Astrocyte (in vitro differentiated cells and primary cell): ENCODE measurements around the gene MRGPRG. TPM values are rescaled to one million over a fixed set of nuclear protein-coding genes. Genes with fewer than 3 reads are reported as not detected.
A peak's percentile ranks its signal among the peaks of the same experiment; 100 is the strongest.

ENCODE experiments used
- DNase-seq: peaks from one replicate; pipeline ENCODE4 v3.0.0-alpha.2; 2010; ENCODE audit warnings: low read depth
- FAIRE-seq: peaks from 2 replicates; lab custom pipeline; 2011; peaks lifted over from hg19 to GRCh38; lab: Jason Lieb, UNC
- H2AFZ ChIP-seq: 2 replicates; pipeline ENCODE4 v1.6.0; 2012; ENCODE audit warnings: low read depth, low read length, inconsistent platforms
- H3K27ac ChIP-seq: 2 replicates; pipeline ENCODE4 v1.5.1; 2011; ENCODE audit warnings: low read depth, low read length, inconsistent platforms
- H3K27me3 ChIP-seq: 2 replicates; pipeline ENCODE4 v1.6.0; 2011; ENCODE audit warnings: low read length, inconsistent platforms; ENCODE audit not compliant: insufficient read depth
- H3K36me3 ChIP-seq: 2 replicates; pipeline ENCODE4 v1.5.1; 2011; ENCODE audit warnings: low read length, inconsistent platforms; ENCODE audit not compliant: insufficient read depth
- H3K4me1 ChIP-seq: 2 replicates; pipeline ENCODE4 v1.5.1; 2011; ENCODE audit warnings: low read length, inconsistent platforms; ENCODE audit not compliant: insufficient read depth
- H3K4me2 ChIP-seq: 2 replicates; pipeline ENCODE4 v1.6.0; 2012; ENCODE audit warnings: low read length, inconsistent platforms
- H3K4me3 ChIP-seq: 2 replicates; pipeline ENCODE4 v1.5.1; 2011; ENCODE audit warnings: low read depth, mild to moderate bottlenecking, low read length, inconsistent platforms; ENCODE audit not compliant: insufficient read depth
- H3K79me2 ChIP-seq: 2 replicates; pipeline ENCODE4 v1.6.0; 2012; ENCODE audit warnings: mild to moderate bottlenecking, low read length, inconsistent platforms; ENCODE audit not compliant: insufficient read depth
- H3K9ac ChIP-seq: 2 replicates; pipeline ENCODE4 v1.6.0; 2012; ENCODE audit warnings: mild to moderate bottlenecking, low read length, inconsistent platforms
- H3K9me3 ChIP-seq: 2 replicates; pipeline ENCODE4 v1.5.1; 2012; ENCODE audit warnings: low read depth, mild to moderate bottlenecking, low read length, inconsistent platforms; ENCODE audit not compliant: insufficient read depth
- H4K20me1 ChIP-seq: 2 replicates; pipeline ENCODE4 v1.6.0; 2012; ENCODE audit warnings: low read length, inconsistent platforms; ENCODE audit not compliant: insufficient read depth
- H3K27ac Mint-ChIP-seq: one replicate; pipeline ENCODE4 v1.8.0; 2021; ENCODE audit warnings: mild to moderate bottlenecking, mixed read lengths; ENCODE audit not compliant: unreplicated experiment
- H3K27me3 Mint-ChIP-seq: one replicate; pipeline ENCODE4 v1.8.0; 2021; ENCODE audit warnings: low read depth, mixed read lengths; ENCODE audit not compliant: unreplicated experiment
- H3K36me3 Mint-ChIP-seq: one replicate; pipeline ENCODE4 v1.8.0; 2021; ENCODE audit warnings: low read depth, mixed read lengths; ENCODE audit not compliant: unreplicated experiment
- H3K4me1 Mint-ChIP-seq: one replicate; pipeline ENCODE4 v1.8.0; 2021; ENCODE audit warnings: low read depth, mixed read lengths; ENCODE audit not compliant: unreplicated experiment
- H3K4me3 Mint-ChIP-seq: one replicate; pipeline ENCODE4 v1.8.0; 2021; ENCODE audit warnings: mild to moderate bottlenecking, moderate library complexity, mixed read lengths; ENCODE audit not compliant: unreplicated experiment
- H3K9me3 Mint-ChIP-seq: one replicate; pipeline ENCODE4 v1.8.0; 2021; ENCODE audit warnings: mild to moderate bottlenecking, mixed read lengths; ENCODE audit not compliant: unreplicated experiment
- EZH2 ChIP-seq: IDR thresholded peaks from 2 replicates; pipeline ENCODE4 v1.6.1; 2012; ENCODE audit warnings: mild to moderate bottlenecking, low read length, inconsistent platforms; ENCODE audit not compliant: insufficient read depth
- total RNA-seq: library from RNA; stranded (reverse); gene quantifications from 2 replicates; pipeline ENCODE4 v1.2.1, GENCODE V29; 2021
- TF ChIP-seq, protein P1 (sequence below): IDR thresholded peaks from 2 replicates; pipeline ENCODE4 v1.5.1; 2011; ENCODE audit warnings: low read depth, mild to moderate bottlenecking, inconsistent platforms, low read length, moderate library complexity; ENCODE audit not compliant: insufficient read depth

Gene MRGPRG
- total RNA-seq, 1 donor from 2014 or later = not detected

- Histone ChIP-seq H3K36me3 (no peaks in the 10 kb centered on the region), H3K27me3 (peaks cover 26% of the 10 kb centered on the region), H3K4me3 (no peak overlapping the region), H3K9me3 (peaks cover 3% of the 10 kb centered on the region), H4K20me1 (peaks cover 5% of the 10 kb centered on the region), H3K27ac (no peak overlapping the region), H3K9ac (no peak overlapping the region), H3K4me2 (no peak overlapping the region), H3K79me2 (no peaks in the 10 kb centered on the region), H2AFZ (no peak overlapping the region), H3K4me1 (no peaks in the 10 kb centered on the region)
- no peak overlapping the region for H3K4me3 Mint-ChIP-seq
- no peaks in the 10 kb centered on the region for H3K4me1 Mint-ChIP-seq
- TF ChIP-seq, protein P1, sequence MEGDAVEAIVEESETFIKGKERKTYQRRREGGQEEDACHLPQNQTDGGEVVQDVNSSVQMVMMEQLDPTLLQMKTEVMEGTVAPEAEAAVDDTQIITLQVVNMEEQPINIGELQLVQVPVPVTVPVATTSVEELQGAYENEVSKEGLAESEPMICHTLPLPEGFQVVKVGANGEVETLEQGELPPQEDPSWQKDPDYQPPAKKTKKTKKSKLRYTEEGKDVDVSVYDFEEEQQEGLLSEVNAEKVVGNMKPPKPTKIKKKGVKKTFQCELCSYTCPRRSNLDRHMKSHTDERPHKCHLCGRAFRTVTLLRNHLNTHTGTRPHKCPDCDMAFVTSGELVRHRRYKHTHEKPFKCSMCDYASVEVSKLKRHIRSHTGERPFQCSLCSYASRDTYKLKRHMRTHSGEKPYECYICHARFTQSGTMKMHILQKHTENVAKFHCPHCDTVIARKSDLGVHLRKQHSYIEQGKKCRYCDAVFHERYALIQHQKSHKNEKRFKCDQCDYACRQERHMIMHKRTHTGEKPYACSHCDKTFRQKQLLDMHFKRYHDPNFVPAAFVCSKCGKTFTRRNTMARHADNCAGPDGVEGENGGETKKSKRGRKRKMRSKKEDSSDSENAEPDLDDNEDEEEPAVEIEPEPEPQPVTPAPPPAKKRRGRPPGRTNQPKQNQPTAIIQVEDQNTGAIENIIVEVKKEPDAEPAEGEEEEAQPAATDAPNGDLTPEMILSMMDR = no peak
- TF ChIP-seq EZH2 = no peak
- DNase-seq = no peak
- no peaks in the 10 kb centered on the region for H3K36me3 Mint-ChIP-seq
- FAIRE-seq = no peak
- peaks cover 54% of the 10 kb centered on the region for H3K27me3 Mint-ChIP-seq
- no peaks in the 10 kb centered on the region for H3K9me3 Mint-ChIP-seq
- peak overlapping the region; percentile 41 for H3K27ac Mint-ChIP-seq
Observed at GRCh38 chr11:3204141-3205015, 14.2 kb downstream of the MRGPRG start.

DNA sequence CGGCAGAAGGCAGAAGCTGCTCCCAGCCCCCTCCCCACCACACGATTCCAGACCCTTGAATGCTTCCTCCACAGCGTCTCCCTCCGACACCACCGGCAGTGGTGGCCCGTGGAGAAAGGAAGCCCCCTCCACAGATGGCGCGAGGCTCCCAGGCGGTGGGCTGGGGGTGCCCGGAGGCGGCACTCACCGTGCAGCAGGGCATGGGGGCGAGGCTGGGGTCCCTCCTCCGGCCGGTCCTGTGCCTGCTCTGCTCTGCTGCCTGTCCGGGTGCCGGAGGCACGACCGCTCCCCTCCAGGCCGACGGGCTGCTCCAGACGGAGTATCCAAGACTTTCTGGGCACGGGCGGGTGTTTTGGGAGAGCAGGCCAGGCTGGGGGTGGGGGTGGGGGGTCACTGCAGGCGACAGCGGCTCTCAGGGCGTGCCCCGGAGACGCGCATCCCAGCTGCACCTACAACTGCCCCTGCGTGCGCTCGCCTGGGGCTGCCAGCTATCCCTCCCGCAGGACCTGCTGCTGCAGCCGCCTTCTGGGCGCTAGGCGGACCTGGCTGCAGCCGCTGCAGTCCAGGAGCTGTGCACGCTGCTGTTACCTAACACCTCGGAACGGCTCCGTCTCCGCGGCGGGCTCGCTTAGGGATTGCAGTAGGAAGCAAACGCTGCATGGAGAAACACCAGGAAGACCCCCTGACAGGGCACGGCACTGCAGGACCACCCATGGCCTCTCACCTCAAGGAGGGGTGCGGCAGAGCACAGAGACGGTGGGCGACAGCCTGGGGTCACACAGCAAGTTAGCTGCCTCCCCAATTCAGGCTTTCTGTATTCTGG is 15.2 kb downstream of the MRGPRG start:
- DNase-seq = no peak
- H3K9me3 Mint-ChIP-seq = no peaks in the 10 kb centered on the region
- no peak overlapping the region for H3K9ac ChIP-seq
- peaks cover 5% of the 10 kb centered on the region for H4K20me1 ChIP-seq
- peaks cover 52% of the 10 kb centered on the region for H3K27me3 Mint-ChIP-seq
- no peak overlapping the region for H3K4me3 ChIP-seq
- H3K79me2 ChIP-seq = no peaks in the 10 kb centered on the region
- no peak overlapping the region for H3K4me3 Mint-ChIP-seq
- peaks cover 26% of the 10 kb centered on the region for H3K27me3 ChIP-seq
- no peaks in the 10 kb centered on the region for H3K4me1 ChIP-seq
- H3K4me2 ChIP-seq = no peak overlapping the region
- H3K27ac ChIP-seq = no peak overlapping the region
- no peaks in the 10 kb centered on the region for H3K36me3 ChIP-seq
- FAIRE-seq = no peak
- no peak overlapping the region for H2AFZ ChIP-seq
- H3K36me3 Mint-ChIP-seq = no peaks in the 10 kb centered on the region
- no peaks in the 10 kb centered on the region for H3K4me1 Mint-ChIP-seq
- no peak overlapping the region for H3K27ac Mint-ChIP-seq
- TF ChIP-seq, protein P1 = no peak
- TF ChIP-seq EZH2 = peak; percentile 81
- peaks cover 3% of the 10 kb centered on the region for H3K9me3 ChIP-seq
